Measurements from ENCODE around the gene CACNA1C. TPM values are rescaled to one million over a fixed set of nuclear protein-coding genes. Genes with fewer than 3 reads are reported as not detected.

CACNA1C gene
- total RNA-seq, 4 donors from 2014 or later: 2.9 to 5.3 (median 4.3) TPM

DNA sequence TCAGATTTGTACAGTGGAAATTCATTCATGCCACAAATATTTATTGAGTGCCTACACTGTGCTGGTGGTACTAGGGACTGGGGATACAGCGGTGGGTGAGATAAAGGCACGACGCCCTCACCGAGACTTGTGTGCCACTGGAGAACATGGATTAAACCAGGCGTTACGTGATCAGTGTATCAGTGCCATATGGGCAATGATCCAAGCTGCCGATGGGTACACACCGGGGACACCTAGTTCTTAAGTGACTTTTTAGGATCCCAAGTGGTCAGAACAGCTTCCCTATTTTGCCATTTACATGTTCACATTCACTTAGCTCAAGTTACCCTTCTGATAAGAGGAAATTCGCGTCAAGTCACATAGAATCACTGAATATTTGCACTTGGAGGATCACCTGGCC lies 236.7 kb downstream of the CACNA1C start:
- TF ChIP-seq, protein P1, sequence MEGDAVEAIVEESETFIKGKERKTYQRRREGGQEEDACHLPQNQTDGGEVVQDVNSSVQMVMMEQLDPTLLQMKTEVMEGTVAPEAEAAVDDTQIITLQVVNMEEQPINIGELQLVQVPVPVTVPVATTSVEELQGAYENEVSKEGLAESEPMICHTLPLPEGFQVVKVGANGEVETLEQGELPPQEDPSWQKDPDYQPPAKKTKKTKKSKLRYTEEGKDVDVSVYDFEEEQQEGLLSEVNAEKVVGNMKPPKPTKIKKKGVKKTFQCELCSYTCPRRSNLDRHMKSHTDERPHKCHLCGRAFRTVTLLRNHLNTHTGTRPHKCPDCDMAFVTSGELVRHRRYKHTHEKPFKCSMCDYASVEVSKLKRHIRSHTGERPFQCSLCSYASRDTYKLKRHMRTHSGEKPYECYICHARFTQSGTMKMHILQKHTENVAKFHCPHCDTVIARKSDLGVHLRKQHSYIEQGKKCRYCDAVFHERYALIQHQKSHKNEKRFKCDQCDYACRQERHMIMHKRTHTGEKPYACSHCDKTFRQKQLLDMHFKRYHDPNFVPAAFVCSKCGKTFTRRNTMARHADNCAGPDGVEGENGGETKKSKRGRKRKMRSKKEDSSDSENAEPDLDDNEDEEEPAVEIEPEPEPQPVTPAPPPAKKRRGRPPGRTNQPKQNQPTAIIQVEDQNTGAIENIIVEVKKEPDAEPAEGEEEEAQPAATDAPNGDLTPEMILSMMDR (IDR thresholded peaks at IDR 0.05; ENCODE audit: low read depth): no peak

DNA sequence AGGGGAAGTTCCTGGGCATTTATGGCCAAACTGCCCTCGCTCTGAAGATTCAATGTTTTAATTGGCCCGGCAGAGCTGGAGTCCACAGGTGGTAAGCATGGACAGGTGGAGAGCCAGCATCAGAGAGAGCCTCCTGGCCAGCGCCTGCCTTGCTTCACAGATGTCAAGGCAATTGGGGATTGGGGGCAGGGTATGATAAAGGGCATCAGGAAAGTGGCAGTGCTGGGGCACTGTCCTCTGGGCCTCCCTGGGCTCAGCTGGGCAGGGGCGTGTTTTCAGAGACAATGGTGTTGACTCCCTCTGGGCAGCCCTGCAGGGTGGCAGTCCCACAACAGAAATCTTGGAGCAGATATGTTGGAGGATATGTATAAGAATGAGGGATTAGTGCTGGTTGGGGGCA lies 237.3 kb downstream of the CACNA1C start:
- TF ChIP-seq, protein P1 (IDR thresholded peaks at IDR 0.05; ENCODE audit: low read depth): no peak

DNA sequence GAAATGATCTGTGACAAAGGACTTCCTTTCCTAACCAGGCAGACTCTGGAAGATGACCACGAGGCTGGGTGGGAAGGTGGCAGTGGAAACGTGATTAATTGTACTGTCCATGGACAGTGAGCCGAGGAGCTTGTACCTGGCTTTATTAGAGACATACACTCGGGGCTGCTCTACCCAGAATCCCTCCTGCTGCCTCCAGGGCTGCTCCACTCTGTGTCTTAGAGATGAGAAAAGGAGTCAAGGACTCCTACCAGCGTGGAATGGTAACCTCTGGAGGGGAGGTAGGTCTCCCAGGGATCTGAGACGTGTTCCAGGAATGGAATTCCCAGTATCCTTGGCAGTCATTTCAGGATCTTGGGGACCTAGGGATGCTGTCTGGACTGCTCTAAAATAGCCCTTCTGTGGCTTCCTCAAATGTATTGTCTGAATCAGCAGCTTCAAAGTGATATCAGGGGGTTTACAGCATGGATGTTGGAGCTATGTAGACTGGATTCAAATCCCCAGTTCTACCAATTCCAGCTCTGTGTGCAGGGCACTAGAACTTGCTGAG lies 237.8 kb downstream of the CACNA1C start:
- TF ChIP-seq, protein P1 (IDR thresholded peaks at IDR 0.05; ENCODE audit: low read depth): no peak

DNA sequence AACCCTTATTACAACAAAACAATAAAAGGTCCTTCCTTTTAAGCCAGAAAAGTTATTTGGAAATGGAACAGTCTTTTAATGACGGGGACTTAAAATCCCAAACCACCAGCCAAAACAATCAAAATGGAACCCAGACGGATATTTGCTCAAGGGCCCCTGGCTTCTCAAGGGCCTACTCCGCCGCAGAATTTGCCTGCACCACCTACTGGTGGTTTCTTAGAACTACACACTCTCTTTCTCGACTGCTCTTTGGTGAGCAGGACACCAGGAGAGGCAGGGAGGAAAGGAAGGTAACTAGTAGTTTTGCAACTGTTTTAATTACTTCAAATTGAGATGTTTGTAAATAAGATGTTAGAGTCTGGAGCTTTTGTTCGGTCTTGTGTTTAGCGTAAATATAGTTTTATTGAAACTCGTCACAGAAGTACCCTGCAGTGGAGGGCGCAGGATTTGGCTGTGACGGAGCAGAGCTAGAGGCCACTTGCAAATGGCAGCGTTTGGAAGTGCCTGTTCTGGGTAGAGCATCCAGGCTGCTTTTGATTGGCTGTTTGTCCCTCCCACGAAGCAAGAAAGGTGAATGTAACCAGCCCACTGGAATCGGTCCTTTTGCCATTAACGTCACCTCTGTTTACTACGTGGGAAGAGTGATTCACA lies 238.5 kb downstream of the CACNA1C start:
- TF ChIP-seq, protein P1 (IDR thresholded peaks at IDR 0.05; ENCODE audit: low read depth): no peak

DNA sequence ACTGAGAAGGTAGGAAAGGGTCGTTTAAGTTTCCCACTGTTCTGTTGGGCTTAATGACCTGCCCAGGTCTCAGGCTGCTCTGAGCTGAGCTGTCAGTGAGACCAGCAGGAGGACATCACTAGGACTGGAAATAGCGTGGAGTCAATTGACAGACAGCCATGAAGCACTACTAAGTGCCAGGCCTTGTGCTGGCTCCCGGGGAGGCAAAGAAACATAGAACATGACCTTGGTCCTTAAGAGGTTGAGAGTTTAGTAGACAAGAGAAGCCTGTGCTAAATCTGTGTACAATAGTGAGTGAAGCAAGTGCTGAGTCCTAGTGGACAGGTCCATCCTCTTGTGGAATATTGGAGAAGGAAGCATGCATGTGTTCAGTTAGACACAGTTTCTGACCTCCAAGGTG lies 239.2 kb downstream of the CACNA1C start:
- TF ChIP-seq, protein P1 (IDR thresholded peaks at IDR 0.05; ENCODE audit: low read depth): no peak

DNA sequence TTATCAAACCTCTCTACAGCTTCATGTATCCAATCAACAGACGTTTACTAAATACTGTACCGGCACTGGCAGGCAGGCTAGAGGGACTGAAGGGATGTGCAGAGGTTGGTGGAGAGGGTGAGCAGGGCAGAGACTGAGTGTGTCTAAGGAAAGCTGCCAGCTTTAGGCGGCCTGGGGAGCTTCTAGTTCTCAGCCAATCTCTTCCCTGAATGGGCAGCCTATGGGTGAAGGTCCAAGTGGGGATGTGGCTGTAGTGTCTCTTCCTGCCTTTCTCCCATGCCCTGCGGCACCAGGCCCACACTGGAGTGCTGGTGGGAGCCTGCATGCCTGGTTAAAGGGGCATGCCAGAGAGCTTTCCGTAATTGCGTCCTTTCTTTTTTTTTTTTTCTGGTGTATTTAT lies 239.8 kb downstream of the CACNA1C start:
- TF ChIP-seq, protein P1 (IDR thresholded peaks at IDR 0.05; ENCODE audit: low read depth): no peak

DNA sequence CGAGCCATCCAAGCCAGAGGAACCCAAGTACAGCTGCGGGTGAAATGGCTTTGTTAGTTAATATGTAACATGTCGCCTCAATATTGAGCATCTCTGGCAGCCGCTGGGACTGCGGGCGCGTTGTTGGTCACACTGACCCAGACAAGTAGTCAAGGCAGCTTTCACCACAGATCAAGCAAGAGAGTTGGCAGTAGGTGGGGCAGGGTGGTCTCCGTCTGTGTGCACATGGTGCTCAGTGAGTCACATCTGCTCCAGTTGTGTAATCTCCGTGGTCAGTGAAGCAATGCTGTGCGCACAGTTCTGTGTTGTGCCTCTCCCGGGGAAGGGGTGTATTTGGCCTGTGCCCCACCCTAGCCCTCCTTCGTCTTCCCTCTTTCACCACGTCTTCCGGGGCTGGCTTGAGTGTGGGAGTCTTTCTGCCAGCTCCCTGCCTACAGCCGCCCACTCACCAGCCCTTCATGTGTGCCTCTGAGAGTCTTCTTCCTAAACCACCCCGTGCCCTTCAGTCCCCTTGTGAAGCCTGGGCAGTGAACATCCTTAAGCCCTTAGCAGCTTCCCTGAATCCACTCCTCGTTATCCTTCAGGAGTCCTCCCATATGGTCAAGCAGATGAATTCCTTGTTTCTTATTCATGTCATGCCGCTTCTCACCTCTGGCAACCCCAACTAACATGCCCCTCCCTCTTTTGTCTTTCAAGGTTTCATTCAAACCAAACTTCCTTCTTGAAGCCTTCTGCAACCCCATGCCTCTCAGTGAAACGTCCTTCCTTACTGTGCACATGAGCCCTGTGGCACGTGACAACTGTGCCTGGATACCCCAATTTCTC lies 242.1 kb downstream of the CACNA1C start:
- TF ChIP-seq, protein P1 (IDR thresholded peaks at IDR 0.05; ENCODE audit: low read depth): no peak
